Measurements from ENCODE around the gene NUTF2.

Gene NUTF2

DNA sequence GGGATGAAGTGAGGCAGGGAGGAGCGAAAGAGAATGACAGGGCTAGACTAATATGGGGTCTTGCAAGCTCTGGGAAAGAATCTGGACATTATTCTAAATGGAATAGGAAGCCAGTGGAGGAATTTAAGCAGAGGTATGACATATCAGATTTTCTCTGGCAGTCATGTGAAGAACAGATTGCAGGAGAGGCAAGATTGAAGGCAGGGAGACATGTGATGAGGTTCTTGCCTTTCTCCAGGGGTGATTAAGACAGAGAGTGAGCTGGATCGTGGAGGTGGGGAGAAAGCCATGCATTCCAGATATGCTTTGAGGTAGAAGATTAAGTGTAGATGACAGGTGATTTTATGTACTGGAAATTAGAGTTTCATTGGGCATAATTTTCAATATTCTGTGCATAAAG lies 8.9 kb upstream of the NUTF2 start:
- no peak for DNase-seq (ENCODE audit: low read depth in 3 of 3)

DNA sequence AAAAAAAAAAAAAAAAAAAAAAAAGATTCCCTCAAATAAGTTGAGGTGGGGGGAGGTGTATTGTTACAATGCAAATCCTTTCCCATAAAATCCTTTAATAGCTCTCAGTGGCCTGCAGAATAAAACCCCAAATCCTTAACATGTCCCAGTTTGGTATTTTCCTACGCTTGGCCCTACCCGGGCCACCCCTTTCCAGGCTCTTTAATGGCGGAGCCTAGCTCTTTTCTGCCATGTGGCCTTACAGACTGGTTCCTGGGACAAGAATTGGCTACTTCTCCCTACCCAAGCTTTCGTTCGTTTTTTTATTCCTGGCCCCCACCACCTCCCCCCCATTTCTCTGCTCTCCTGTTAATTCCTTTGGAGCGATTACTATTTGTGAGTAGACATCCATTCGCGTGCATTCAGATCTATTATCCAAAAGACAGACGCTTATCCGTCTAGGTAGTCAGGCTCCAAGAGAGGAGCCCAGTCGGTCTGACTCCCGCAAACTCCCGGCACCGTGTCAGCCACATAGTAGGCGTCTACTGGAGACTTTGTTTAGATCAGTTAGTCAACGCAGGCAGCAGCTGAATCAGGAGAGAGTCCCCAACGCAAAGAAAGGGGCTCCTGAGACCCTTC lies 5.4 kb upstream of the NUTF2 start:
- no peak for DNase-seq (ENCODE audit: low read depth in 3 of 3)

DNA sequence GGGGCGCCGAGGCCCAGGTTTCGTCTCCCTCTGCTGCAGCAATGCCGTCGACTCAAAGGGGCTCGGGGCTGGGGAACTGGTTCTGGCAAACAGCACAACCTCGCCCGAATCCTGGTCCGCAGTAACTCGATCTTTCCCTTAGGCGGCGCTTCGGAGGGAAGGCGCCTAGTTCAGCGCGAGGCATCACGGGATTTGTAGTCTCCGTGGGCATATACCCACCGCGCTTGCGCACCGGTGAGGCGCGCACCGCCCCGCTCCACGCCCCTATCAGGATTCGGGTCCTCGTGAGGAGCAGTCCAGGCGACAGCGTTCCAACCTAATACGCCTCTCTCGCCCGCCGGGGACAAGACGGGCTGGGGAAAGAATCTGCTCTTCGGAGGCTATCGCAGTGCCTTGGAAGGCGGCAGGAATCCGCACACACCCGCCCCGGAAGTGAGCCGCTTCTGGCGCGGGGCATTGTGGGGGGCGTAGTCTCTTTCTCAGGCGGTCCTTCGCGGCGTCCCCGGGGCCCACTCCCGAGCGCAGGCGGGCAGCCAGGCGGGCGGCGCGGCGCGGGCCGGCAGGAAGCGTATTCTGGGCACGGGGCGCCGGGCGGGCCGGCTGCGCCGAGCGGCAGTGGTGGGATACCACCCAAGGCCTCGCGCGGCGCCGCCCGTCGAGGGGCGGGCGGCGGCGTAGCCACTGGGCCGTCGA lies 4.8 kb upstream of the NUTF2 start, which contains the start of gene THAP11:
THAP11 (plus strand) TSS at position 505 of the 693 bp plus-strand sequence. CDS start 235 bp downstream, outside the sequence.
- DNase-seq (ENCODE audit: low read depth in 3 of 3): peak; percentile 89 to 94 (median 91)

DNA sequence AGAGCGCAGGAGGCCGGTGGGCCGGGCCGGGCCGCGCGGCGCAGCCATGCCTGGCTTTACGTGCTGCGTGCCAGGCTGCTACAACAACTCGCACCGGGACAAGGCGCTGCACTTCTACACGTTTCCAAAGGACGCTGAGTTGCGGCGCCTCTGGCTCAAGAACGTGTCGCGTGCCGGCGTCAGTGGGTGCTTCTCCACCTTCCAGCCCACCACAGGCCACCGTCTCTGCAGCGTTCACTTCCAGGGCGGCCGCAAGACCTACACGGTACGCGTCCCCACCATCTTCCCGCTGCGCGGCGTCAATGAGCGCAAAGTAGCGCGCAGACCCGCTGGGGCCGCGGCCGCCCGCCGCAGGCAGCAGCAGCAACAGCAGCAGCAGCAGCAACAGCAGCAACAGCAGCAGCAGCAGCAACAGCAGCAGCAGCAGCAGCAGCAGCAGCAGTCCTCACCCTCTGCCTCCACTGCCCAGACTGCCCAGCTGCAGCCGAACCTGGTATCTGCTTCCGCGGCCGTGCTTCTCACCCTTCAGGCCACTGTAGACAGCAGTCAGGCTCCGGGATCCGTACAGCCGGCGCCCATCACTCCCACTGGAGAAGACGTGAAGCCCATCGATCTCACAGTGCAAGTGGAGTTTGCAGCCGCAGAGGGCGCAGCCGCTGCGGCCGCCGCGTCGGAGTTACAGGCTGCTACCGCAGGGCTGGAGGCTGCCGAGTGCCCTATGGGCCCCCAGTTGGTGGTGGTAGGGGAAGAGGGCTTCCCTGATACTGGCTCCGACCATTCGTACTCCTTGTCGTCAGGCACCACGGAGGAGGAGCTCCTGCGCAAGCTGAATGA lies 4.0 kb upstream of the NUTF2 start:
- peak in 2 of 3 experiments; percentile 27 to 55 for DNase-seq (ENCODE audit: low read depth in 3 of 3)

DNA sequence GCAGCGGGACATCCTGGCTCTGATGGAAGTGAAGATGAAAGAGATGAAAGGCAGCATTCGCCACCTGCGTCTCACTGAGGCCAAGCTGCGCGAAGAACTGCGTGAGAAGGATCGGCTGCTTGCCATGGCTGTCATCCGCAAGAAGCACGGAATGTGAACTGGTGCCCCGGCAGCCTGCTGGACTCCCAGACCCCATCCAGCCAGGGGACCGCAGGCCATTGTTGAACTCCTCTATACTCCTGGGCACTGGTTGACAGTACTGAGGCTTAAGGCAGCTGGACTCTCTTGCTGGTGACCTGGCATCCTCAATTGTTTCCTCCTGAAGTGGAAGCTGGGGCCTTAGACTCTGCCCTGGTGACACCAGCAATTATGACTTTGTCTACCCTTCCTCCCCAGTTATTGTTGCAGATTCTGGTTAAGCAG lies 3.4 kb upstream of the NUTF2 start:
- DNase-seq (ENCODE audit: low read depth in 3 of 3): no peak

DNA sequence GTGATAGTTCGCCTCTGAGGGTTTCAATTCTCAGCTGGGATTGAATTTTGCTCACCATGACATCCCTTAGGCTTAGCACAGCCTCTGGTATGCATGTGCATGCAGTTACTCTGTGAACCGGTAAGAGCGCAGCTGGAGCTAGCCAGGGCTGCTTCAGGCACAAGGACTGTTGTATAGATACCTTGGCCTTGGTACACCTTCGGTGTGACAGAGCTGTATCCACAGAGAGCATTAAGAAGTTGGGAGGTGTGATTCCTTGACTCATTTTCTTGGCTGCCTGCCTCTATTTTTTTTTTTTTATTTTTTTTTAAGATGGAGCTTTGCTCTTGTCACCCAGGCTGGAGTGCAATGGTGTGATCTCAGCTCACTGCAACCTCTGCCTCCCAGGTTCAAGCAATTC lies 2.2 kb upstream of the NUTF2 start:
- no peak for DNase-seq (ENCODE audit: low read depth in 3 of 3)

DNA sequence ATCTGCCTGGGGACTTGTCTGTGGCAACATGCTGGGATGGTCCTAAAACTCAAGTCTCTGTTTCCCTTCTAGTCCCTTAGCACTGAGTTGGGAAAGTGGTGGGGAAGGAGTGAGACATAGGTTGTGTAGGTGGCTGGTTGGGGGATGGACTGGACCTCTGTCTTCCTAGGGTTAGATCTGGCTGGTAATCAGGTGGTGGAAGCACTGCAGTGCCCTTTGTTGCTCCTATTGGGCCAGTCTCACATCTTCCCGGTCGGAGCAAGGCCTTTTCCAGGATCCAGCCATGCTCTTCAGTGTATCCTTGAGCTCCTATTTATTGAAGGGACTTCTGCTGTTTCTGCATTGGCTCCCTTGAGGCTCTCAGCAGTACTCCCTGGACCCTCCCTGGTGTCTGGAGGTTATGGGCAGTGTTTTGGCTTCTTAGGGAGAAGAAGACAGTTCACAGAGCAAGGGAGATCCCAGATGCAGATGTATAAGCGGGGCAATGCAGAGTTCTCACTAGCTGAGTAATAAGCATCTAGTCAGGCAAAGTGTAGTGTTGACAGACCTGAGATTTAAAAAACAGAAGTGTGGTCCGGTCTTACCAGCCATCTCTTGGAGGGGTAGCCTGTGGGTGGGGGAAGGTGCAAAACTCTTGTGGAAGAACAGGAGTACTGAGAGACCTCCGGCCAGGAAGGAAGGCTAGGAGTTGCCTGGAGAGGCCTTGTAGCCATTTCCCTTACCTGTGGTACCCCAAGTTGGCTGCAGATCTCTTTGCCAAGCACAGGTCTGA lies 1.3 kb upstream of the NUTF2 start:
- DNase-seq (ENCODE audit: low read depth in 3 of 3): no peak

DNA sequence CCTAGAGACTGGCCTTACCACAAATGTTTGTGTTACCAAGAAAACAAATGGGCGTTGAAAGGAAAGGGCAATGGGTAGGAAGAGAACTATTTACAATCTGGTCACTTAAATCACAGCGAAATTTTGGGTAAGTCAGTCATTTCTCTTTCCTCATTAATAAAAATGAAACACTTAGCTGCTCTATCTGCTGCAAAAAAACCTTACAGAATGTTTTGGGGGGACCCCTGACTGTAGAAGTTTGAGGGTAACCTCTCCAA lies 742 bp upstream of the NUTF2 start:
- DNase-seq (ENCODE audit: low read depth in 3 of 3): no peak

DNA sequence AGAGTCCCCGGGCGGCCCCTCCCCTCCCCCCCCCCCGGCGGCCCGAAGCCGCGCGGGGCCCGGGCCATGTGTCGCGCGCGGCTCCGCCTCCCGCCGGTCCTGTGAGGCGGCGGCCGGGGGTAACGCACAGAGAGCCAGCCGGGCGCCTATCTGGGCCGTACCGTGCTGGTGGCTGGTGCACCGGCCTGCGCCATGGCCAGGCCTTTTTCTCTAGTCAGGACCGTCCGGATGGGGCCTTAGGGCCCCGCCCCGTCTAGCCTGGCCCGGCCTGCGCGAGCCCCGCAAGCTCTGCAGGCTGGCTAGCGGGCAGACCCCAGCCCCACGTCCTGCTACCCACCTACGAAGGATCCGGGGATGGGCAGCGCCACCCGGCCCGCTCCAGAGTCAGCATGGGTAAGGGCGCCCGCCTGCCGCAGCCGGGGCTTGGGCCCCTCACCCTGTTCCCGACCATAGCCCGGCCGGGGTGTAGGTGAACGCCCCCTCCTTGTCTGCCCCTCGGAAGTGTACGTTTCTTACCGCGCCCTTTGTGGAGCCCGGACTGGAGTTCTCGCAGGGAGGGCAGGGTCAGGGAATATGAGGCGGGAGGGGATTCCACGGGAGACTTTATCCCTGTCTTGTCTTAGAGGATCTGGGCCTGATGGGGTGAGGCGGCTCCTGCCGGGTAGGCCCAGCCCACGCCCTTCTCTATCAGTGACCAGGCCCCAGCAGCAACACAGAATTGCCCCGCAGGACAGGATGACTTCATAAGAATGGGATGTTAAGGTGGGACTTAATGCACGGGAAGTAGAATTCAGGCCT lies 530 bp downstream of the NUTF2 start, which contains the start of gene CENPT:
CENPT (minus strand) TSS at position 630 of the 798 bp plus-strand sequence. CDS start 13,834 bp downstream, outside the sequence.
- DNase-seq (ENCODE audit: low read depth in 3 of 3): peak in 1 of 3 experiments; percentile 23

DNA sequence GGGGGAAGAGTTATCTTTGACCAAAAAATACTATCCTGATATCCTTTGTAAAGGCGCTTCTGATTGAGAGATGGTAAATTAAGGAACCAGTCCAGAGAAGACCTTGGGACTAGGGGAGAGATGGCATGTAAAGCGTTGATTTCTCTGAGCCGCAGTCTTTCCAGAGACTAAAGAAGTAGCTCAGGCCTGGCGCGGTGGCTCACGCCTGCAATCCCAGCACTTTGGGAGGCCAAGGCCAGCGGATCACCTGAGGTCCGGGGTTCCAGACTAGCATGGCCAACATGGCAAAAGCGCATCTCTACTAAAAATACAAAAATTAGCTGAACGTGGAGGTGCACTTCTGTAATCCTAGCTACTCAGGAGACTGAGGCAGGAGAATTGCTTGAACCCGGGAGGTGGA lies 1.4 kb downstream of the NUTF2 start:
- no peak for DNase-seq (ENCODE audit: low read depth in 3 of 3)

DNA sequence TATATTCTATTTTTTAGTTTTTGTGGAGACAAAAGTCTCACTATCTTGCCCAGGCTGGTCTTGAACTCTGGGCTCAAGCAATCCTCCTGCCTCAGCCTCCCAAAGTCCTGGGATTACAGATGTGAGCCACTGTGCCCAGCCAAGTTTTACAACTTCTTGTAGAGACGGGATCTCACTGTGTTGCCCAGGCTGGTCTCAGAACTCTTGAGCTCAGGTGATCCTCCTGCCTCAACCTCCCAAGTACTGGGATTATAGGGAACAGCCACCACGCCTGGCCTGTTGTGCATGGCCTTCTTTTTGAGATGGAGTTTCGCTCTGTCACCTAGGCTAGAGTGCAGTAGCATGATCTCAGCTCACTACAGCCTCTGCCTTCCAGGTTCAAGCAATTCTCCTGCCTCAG lies 6.9 kb downstream of the NUTF2 start:
- no peak for DNase-seq (ENCODE audit: low read depth in 3 of 3)

DNA sequence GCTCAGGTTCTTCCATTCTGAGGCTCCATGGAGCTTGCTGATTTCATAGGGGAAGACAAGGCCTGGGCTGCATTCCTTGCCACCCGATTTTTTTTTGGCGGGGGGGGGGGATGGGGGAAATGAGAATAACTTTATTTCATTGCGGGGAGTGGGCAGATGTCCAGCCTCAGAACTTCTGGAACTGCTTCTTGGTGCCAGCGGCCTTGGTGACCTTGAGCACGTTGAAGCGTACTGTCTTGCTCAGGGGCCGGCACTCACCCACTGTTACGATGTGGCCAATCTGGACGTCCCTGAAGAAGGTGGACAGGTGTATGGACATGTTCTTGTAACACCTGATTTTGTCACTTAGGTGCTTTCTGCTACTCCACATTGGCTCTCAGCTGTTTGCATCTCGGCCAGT lies 9.1 kb downstream of the NUTF2 start:
- DNase-seq (ENCODE audit: low read depth in 3 of 3): no peak

DNA sequence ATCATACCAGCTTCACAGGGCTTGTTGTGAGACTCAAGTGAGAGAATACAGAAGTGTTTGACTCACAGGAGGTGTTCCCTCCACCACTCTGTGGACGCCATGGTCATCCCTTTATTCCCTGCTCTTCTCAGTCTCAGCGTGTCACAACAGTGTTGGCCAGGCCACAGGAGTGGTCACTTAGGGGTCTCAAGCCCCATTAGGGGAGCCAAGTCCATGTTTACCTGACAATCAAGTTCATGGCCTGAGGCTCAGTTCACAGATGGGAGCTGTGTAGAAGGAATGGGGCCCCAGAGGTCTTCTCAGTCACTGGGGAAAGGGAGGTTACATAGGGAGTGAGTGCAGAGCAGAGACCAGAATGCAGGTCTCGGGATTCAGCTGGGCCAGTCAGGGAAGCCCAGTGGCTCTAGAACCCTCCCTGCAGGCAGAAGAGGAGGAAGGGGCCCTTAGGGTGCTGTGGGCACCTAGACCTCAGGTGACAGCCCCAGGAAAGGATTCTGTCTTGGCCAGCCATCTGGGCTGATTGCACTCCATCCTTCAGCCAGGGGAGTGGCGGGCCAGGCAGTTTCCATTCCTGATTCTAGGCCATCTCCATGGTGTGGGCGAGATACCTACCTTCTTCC lies 10.3 kb downstream of the NUTF2 start:
- no peak for DNase-seq (ENCODE audit: low read depth in 3 of 3)

DNA sequence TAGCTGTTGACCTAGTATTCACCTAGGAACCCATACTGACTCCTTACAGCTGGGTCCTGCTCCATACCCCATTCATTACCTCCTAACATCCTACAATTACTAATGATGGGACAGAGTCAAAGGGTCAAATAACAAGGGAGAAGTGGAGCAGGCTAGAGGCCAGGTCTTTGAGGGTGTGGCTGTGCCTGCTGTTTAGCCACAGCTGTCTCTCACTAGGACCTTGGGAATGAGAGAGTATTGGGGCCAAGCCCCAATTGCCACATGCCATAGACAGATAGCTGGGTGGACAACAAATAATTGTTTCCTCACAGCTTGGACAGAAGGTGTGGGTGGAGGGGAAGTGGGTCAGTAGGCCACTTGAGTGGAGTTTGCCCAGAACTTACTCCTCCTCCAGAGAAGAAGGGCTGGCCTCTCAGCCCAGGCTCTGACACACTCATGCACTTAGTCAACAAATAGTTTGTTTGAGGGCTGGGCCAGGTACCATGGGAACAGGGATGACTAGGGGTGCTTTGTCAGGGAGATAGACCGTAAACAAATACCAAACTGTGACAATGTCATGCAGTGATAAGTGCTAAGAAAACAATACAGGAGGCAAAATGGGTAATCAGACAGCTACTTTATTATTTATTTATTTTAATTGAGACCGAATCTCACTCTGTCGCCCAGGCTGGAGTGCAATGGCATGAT lies 11.0 kb downstream of the NUTF2 start:
- no peak for DNase-seq (ENCODE audit: low read depth in 3 of 3)

DNA sequence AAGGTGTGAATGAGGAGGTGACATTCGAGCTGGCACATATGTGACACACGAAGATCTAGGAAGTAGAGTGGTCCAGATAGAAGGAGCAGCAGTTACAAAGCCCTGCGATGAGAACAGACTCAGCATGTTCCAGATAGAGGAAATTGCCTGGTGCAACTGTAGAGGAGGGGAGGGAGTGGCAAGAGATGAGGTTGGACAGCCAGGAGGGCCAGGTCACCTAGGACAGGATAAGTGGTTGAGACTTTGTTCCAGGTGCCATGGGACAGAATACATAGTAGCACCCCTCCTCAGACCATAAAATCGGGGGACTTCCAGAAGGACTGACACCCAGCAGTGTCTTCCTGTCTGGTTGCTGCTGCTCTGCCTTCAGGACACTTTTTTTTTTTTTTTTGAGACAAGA lies 11.8 kb downstream of the NUTF2 start:
- DNase-seq (ENCODE audit: low read depth in 3 of 3): no peak

DNA sequence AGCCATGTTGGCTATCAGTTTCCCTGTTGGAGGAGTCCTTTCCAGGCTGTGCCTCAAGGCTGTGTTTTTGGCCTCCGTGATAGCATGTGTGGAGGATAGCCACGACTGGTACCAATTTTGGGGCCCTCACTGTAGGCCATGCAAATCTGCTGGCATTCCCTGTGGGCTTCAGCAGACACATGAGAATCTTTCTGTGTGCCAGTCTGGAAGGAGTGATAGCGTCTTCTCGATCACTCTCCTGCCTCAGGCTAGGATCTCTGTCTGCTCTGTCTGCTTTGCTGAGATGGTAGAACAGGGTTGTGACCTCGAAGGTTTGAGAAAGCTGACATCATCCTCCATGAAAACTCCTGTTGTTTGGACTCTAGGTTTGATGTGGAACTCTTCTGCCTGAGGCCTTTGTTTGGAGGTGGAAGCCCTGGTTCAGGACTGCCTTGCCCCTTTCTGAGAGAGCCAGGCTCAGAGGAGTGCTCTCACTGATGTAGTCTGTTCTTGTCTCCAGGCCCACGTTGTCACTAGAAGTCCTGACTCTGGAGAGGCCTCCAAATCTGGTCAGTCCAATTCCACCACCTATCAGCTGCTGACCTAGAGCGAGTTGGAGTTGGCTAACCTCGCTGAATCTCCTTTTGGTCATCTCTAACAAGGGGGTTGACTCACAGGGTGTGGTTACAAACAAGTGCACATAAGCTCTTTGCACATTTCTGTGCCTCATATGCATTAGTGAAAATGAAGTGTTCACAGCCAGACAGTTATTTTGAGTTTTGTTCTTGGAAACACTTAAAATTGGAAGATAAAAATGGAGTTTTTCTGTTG lies 14.1 kb downstream of the NUTF2 start:
- no peak for DNase-seq (ENCODE audit: low read depth in 3 of 3)

DNA sequence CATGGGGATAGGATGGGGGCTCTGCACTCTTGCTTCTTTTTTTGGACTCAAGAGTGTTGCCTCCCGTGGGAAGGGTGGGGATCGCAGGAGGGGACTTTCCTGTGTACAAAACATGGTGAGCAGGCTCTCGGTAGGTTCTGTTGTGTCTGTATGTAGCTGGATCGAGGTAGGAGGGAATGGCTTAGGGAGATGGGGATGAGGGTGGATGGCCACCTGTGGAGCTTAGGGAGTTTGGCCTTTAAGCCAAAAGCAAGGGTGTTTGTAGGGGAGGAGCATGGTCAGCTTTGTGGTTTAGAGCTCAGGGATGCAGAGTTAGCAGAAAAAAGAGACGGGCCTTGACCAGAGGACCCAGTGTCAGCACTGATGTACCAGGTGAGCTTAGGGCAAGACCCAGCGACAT lies 15.1 kb downstream of the NUTF2 start:
- no peak for DNase-seq (ENCODE audit: low read depth in 3 of 3)

DNA sequence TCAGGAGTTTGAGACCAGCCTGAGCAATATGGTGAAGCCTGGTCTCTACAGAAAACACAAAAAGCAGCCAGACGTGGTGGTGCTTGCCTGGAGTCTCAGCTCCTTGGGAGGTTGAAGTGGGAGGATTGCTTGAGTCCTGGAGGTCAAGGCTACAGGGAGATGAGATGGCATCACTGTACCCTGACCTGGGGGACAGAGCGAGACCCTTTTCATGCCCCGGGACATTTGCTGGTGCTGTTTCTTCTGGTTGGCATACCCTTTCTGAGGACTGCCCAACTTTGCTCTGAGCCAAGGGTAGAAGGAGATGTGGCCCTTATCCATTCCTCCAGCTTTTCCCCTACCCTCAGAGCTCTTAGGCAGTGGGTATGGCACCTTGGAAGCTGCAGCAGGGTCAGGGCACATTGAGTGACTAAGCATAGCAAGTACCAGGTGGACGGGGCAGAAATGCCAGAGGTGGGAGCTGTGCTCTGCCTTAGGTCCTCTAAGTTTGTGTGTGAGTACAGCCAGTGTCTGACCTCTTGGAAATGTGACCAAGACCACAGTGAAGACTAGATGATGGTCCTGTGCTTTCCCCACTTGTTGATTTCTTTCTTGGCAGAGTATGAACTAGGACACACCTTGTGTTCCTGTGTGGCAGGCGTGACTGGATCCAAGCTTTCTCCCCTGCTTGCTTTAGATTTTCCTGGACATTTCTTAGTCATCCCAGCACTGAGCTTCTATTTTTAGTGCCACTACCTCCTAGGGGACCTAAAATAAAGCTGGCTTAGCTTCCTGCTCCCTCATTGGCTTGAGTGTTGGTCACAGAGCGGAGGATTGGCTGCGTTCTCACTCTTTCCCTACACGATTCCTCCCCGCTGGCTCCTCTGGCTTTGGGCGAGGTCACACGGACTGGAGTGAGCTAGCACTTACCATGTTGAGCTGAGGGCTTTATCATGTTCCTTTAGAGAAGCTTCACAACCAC lies 16.2 kb downstream of the NUTF2 start:
- DNase-seq (ENCODE audit: low read depth in 3 of 3): no peak

Data from stimulated activated CD4-positive, alpha-beta T cell treated with anti-CD3 and anti-CD28 coated beads, TNF-alpha, amount 100 ng/mL, for 24 hours (primary cell).